Skin epidermis (tissue), 12 donors: Measurements from ENCODE around the gene XPOT.

Experiments used
- H3K27ac ChIP-seq, 21 experiments: fragments of 200-600 bp; sonication (generic) in 11 of 21; one replicate each; pipeline ENCODE4 v1.5.0; 2020; ENCODE audit warnings: mild to moderate bottlenecking in 3 of 21, inconsistent platforms in 2 of 21, moderate library complexity in 2 of 21
- H3K4me3 ChIP-seq, 7 experiments: fragments of 200-600 bp; sonication (generic) in 2 of 7; one replicate each; pipeline ENCODE4 v1.5.0; 2020; ENCODE audit warnings: inconsistent platforms in 2 of 7, mild to moderate bottlenecking in 2 of 7, moderate library complexity in 1 of 7

XPOT gene

DNA sequence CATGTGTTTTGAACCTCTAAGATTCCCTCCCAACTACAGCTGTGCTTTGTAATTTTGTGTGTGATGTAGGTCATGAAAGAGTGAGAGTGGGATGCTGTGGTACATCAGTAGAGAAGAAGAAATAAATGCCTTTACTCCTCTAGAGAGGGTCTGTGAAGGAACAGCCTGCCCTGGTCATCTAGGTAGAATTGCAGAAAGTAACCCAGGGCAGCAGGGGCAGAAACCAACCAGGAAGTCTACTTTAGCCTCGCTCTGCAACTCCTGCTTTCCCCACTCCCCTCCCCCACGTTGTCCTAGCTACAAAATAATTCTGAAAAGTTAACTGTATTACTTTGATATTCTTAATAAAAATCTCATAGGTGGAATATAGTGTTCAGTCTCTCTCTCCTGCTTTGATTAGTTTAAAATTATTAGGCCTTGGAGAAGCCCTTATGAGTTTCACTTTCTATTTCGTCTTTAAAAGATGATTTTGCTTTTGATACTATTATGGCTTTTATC, 55.3 kb downstream of the XPOT start:
- Histone ChIP-seq H3K27ac (peak overlapping the region in 20 of 21 experiments; percentile 0 to 89 (median 68)), H3K4me3 (peak overlapping the region in 4 of 7 experiments; percentile 12 to 31 (median 23))

DNA sequence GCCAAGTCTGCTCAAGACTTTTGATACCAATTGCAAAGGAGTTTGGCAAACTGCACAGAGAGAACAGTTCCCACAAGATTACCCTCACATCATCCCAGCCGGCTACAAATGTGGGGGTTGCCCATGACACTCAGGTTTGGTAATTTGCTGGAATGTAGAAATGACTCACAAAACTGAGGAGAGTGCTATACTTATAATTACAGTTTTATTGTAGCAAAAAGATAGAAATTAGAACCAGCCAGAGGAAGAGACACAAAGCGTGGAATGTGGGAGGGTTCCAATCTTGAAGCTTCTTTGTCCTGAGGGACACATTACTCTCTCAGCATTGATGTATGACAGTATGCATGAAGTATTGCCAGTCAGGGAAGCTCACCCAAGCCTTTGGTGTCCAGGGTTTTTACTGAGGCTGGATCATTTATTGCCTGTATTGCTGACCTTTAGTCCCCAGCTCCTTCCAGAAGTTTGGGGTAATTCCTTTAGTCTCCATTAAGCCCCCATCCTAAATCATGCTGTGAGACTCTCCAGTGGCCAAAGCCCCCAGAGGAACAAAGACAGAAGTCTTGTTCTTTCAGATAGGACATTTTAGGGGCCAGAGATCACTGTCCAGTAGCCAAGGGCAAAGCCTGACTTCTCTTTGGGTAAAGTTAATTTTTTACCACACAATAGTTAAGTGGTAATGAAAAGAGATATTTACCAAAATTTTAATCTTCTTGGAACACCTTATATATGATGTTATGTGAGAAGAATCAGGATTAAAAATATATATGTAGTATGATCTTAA, 57.6 kb downstream of the XPOT start:
- Histone ChIP-seq H3K27ac (no peak overlapping the region), H3K4me3 (no peak overlapping the region)

DNA sequence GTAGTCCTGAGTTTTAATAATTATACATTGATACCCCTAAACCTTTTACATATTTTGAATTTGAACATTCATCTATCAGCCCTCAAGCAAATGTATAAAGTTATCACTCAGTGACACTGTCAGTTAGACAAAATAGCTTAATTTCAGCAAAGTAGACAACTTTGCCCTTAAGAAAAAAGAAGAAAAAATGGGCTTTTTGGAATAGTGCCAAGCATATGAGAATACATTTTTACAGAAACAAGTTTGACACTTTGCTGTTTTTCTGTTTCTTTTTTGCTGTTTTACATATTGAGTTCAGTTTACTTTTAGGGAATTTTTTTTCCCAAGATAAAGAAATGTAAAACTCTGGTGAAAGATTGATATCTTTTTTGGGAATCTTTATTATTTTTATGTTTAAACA, 62.0 kb downstream of the XPOT start:
- no peak overlapping the region for H3K4me3 ChIP-seq

DNA sequence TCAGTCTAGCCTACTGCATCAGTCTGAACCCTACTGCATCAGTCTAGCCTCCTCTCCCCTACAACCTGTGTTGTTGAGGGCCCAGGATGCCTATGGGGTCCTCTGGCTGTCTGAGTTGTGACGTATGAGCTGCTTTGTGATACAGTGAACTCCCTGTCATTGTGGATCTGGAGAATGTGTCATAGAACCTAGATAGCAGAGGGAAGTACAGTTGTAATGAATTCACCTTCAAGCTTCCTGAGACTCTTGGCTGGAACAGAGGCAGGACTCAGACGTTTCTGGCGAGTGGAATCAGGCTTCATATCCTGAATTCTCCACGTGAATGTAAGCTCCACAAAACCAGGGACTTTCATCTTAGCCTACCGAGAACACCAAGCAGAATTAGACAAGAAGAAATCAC, 64.8 kb downstream of the XPOT start:
- no peak overlapping the region for H3K4me3 ChIP-seq
- H3K27ac ChIP-seq, result no peak overlapping the region

More for the DNA sequence above, 62.0 kb downstream of the XPOT start:
- no peak overlapping the region for H3K27ac ChIP-seq

DNA sequence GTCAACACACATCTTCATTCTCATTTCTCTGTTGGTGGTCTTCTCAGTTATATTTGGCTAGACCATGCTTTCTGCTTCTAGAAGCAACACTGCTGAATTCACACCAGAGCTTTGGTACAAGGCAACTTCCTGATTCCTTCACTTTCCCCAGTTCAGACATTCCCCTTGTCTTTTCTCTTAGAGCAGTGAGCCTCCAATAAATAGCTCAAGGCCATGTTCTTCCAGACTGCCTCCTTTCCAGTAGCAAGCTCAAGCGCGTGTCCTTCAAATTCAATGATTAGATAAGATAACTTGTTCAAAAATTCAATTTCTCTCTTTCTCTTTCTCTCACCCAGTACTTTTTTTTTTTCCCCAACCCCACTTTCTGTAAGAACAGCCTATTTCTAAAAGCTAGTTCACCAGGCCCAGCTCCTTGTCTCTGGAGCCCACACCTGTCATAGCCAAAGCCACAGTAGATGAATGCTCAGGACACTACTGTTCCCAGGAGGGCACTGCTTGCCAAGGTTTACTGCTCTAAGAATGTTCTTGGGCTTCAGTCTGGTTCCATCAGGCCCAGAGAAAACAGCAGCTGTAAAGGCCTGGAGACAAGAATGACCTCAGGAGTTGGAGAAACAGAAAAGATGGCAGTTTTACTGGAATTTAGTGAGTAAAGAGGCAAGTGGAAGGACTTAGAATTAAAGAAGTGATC, 65.4 kb downstream of the XPOT start:
- H3K4me3 ChIP-seq, result no peak overlapping the region
- H3K27ac ChIP-seq, result no peak overlapping the region

DNA sequence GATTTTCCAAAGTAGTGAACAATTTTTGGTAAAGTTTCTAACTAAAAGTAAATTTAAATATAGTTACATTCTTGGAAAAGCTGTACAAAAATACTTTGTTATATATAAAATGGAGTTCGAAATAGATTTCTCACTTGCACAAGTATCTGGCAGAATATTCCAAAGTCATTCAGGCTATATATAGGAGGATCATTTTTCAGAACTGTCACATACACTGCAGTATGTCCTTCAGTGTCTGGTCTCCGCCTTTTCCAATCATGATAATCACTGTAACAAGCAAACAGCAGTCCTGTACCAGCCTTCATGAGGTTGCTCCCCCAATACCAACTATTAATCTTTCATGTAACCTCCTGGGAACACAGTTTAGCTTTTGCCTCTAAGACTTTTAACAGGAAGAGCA, 66.3 kb downstream of the XPOT start:
- Histone ChIP-seq H3K4me3 (no peak overlapping the region), H3K27ac (no peak overlapping the region)

DNA sequence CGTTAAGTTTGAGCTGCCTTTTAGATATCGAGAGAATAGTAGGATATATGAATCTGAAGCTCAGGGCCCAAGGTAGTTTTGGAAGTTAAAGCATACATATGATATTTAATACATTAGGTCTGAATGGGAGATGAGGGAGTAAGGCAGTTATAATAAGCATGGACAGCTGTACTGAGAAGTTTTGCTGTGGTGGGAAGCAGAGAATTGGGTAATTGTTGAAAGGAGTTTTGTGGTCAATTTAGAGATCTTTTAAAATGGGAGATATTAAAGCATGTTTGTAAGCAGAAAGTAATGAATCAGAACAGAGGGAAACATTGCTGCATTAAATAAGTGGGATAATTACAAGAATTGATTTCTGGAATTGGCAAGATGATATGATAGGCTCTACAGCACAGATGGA, 69.0 kb downstream of the XPOT start:
- no peak overlapping the region for H3K27ac ChIP-seq
- H3K4me3 ChIP-seq, result no peak overlapping the region

DNA sequence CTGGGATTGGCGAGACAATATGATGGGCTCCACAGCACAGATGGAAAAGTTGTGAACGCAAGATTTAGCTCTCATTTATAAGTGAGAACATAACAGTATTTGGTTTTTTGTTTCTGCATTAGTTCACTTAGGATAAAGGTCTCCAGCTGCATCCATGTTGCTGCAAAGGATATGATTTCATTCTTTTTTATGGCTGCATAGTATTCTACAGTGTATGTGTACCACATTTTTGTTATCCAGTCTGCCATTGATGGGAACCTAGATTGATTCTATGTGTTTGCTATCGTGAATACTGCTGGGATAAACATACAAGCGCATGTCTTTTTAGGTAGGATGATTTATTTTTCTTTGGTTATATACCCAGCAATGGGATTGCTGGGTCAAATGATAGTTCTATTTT, 71.3 kb downstream of the XPOT start:
- no peak overlapping the region for H3K27ac ChIP-seq
- no peak overlapping the region for H3K4me3 ChIP-seq

DNA sequence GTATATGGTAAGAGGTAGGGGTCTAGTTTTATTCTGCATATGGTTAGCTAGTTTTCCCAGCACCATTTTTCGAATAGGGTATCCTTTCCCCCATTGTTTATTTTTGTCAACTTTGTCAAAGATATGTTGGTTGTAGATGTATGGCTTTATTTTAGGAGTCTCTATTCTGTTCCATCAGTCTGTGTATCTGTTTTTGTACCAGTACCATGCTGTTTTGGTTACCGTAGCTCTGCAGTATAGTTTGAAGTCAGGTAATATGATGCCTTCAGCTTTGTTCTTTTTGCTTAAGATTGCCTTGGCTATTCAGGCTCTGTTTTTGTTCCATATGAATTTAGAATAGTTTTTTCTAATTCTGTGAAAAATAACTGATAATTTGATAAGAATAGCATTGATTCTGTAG, 72.7 kb downstream of the XPOT start:
- Histone ChIP-seq H3K4me3 (no peak overlapping the region), H3K27ac (no peak overlapping the region)

DNA sequence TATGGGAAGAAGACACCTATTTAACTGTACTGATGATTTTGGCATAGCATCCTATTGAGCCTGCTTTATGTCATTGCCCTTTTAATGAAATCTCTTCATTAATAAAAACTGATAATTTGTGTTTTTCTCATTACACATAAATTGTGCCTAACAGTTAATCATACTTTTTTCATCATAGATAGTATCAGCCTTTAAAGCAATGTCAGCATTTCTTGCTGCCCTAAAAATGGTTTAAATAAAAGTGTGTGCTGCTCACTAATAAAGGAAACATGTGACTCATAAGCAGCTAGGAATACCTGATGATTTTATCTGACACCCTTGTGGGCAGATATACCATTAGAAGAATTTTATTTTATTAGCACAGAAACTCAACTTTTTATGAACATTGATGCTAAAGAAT, 74.5 kb downstream of the XPOT start:
- Histone ChIP-seq H3K4me3 (no peak overlapping the region), H3K27ac (no peak overlapping the region)

DNA sequence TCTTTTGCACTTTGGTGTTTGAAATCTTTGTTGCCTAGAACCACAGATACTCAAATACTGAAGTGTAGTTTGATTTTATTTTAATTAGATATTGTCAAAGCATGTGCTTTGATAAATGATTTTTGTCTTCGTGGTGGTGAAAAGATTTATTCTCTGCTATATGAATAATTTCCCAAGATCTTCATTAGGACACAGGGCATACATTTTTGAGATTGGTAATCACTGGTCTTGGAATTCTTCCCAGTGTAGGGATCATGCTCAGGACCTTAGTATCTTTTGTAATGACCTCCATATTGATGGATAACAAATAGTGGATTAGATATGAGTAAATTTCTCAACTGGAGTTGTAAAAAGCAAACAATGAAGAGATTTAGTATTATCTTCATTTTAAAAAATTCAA, 76.0 kb downstream of the XPOT start:
- Histone ChIP-seq H3K27ac (no peak overlapping the region), H3K4me3 (no peak overlapping the region)

DNA sequence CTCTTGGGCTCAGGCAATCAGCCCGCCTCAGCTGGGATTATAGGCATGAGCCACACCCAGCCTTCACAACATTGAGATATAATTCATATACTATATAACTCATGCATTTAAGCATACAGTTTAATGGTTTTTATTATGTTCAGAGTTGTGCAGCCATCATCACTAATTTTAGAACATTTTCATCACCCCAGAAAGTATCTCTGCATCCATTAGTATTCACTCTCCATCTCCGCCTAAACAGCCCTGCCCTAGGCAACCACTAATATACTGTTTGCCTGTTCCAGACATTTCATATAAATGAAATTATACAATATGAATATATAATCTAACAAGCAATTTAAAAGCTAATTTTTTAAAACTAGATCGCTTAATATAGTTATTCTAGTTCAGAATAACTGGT, 82.5 kb downstream of the XPOT start:
- H3K4me3 ChIP-seq, result no peak overlapping the region
- H3K27ac ChIP-seq, result no peak overlapping the region

DNA sequence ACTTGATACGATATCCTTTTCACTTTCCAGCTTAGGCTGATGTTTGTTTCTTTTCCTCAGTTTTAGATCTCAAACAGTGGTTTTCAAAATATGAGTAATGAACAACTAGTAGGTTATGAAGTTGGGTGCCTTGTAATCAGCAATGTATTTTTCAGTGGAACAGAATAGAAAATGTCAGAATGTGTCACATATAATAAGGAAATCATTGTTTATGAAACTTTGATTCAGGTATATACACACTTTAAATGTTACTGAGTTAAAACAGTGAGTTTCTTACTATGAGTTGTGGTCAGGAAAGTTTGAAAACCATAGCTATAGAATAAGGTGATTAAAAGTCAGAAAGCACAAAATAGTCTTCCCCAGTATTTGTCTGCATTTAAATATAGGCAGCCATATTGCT, 87.5 kb downstream of the XPOT start:
- Histone ChIP-seq H3K4me3 (no peak overlapping the region), H3K27ac (no peak overlapping the region)

DNA sequence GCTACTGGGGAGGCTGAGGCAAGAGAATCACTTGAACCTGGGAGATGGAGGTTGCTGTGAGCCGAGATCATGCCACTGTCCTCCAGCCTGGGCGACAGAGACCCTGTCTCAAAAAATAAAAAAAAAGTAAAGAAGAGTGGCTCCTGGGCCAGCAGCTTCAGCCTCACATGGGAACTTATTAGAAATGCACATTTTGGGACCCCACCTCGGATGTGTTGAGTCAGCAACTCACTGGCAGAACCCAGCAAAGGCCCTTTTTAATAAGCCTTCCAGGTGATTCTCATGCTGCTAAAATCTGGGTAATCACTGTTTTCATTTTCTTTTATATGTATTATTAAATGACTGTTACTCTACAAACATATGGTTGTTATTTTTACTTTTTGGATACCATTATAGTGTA, 89.3 kb downstream of the XPOT start:
- no peak overlapping the region for H3K27ac ChIP-seq
- H3K4me3 ChIP-seq, result no peak overlapping the region

DNA sequence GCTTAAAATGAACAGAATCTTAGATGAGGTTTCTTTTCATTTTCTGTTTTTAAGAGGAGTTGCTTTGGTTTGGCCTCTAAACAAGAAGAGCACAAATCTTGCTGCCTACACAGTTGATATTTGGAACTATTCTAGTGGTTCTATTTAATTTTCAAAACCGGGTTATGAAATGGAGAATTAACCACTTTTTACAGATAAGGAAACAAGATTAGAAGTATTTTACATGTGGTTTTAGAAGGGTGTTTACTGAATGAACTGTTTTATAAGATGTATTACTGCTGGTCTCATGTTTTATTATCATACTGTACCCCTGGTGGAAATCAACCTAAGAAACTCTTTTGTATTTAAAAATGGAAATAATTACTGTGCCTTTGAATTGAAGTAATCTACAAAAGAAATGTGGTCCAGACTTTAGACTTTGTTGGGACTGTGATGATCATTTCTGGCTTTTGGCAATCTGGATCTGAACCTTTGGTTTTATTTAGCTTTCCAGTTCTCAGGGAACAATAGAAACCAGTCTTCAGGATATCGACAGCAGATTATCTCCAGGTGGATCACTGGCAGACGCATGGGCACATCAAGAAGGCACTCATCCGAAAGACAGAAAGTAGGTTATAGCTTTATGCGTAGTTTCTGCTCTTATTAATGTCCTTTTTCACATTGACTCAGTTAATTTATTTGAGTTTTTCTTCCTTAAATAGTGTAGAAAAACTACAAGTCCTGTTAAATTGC, 91.0 kb downstream of the XPOT start:
- no peak overlapping the region for H3K27ac ChIP-seq
- no peak overlapping the region for H3K4me3 ChIP-seq

DNA sequence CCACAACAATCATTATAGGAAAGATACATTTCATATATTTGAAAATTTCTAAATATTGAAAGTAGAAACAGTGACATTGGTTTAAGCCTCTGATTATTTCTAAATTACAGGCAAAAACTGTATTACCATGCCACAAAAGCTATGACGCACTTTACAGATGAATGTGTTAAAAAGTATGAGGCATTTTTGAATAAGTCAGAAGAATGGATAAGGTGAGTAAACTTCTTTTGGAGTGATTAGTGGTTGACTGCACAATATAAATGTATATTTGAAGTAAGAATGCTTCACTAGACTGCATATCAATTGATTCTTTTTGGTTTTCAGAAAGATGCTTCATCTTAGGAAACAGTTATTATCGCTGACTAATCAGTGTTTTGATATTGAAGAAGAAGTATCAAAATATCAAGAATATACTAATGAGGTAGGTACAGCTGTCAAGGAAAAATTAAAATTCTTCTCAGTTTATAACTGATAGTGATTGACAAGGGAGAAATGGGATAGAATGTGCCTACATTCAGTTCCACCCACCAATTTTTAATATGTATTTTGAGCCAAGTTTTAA, 92.7 kb downstream of the XPOT start:
- Histone ChIP-seq H3K27ac (no peak overlapping the region), H3K4me3 (no peak overlapping the region)

DNA sequence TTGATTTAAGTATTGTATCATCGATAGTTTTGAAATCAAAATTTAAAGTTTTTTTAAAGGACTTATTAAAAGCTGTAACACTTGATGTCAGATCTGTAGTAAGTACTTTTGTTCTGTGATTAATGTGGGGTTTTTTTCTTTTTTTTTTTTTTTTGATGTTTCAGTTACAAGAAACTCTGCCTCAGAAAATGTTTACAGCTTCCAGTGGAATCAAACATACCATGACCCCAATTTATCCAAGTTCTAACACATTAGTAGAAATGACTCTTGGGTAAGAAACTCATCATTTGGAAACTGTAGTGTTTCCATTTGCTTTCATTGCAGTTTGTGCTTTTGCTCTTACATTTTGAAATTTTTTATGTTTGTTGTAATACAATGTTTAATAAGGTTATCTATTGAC, 93.3 kb downstream of the XPOT start:
- H3K4me3 ChIP-seq, result no peak overlapping the region
- no peak overlapping the region for H3K27ac ChIP-seq

DNA sequence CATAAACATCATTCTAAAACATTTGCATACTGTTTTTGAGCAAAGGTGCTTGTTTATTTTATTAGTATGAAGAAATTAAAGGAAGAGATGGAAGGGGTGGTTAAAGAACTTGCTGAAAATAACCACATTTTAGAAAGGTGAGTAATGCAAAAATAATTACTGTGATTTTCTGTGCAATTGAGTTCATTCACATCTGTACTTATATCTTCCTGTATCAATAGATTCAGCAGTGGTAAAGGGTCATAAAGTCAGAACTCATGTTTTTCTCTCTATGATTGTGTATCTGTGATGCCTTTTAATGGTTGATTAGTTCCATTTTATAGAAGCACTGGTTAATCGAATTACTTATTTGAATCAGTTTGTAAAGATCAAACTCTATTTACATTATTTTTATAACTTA, 93.7 kb downstream of the XPOT start:
- no peak overlapping the region for H3K4me3 ChIP-seq
- no peak overlapping the region for H3K27ac ChIP-seq

DNA sequence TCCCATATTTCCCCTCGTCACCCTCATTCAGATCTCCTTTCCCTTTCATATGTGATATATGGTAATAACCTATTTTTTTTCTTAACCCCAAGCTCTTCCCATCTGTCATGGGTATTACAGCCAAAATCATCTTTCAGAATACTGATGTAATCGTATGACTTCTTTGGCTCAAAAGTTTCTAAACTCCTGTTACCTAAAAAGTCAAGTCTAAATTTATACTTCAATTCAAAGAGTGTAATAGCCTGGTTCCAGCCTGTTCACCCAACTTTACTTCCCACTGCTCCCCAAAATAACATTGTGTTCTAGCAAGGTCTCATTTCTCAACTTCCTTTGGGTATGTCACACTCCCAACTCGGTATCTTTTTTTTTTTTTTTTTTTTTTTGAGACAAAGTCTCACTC, 96.2 kb downstream of the XPOT start:
- Histone ChIP-seq H3K4me3 (no peak overlapping the region), H3K27ac (no peak overlapping the region)
